WTC11 (cell line): ENCODE measurements around the gene CARD19. TPM values are rescaled to one million over a fixed set of nuclear protein-coding genes. Genes with fewer than 3 reads are reported as not detected.

Experiments
- ATAC-seq: fragments of 200-7000 bp; cut with Tn5 transposase; 2 replicates; pipeline ENCODE4 v1.10.0; 2021; ENCODE audit warnings: mild to moderate bottlenecking, moderate library complexity
- CTCF ChIA-PET: fragments of 300-600 bp; sonication (Branson Sonifier 250); formaldehyde crosslinking; loops from one replicate; lab custom pipeline; 2021; ENCODE audit warnings: antibody characterized with exemption; lab: Charles Lee
- POLR2A ChIA-PET: fragments of 350-600 bp; sonication (Branson Sonifier 250); formaldehyde crosslinking; loops from one replicate; lab custom pipeline; 2021; ENCODE audit warnings: antibody characterized with exemption; lab: Charles Lee
- DNase-seq: peaks from one replicate; pipeline ENCODE4 v3.0.0; 2021; ENCODE audit warnings: low spot score
- H3K27ac Mint-ChIP-seq: 2 replicates; pipeline ENCODE4 v1.8.0; 2021; ENCODE audit warnings: mixed read lengths
- H3K27me3 Mint-ChIP-seq: 2 replicates; pipeline ENCODE4 v1.8.0; 2021; ENCODE audit warnings: low read depth, mild to moderate bottlenecking, moderate library complexity, mixed read lengths
- H3K36me3 Mint-ChIP-seq: 2 replicates; pipeline ENCODE4 v1.8.0; 2021; ENCODE audit warnings: mixed read lengths
- H3K4me1 Mint-ChIP-seq: 2 replicates; pipeline ENCODE4 v1.8.0; 2022; ENCODE audit warnings: mixed read lengths
- H3K4me3 Mint-ChIP-seq: 2 replicates; pipeline ENCODE4 v1.8.0; 2021; ENCODE audit warnings: mild to moderate bottlenecking, moderate library complexity, mixed read lengths
- H3K9me3 Mint-ChIP-seq: 2 replicates; pipeline ENCODE4 v1.8.0; 2021; ENCODE audit warnings: mixed read lengths
- ATF2 ChIP-seq: sonication (generic); formaldehyde crosslinking; IDR thresholded peaks from 2 replicates; pipeline ENCODE4 v1.8.1; 2022; ENCODE audit warnings: low read depth, missing genetic modification reagents, borderline replicate concordance
- ATF6 ChIP-seq: sonication (generic); formaldehyde crosslinking; IDR thresholded peaks from 2 replicates; pipeline ENCODE4 v1.8.1; 2023; ENCODE audit warnings: mild to moderate bottlenecking, missing genetic modification reagents
- CREM ChIP-seq: sonication (generic); formaldehyde crosslinking; IDR thresholded peaks from 2 replicates; pipeline ENCODE4 v1.8.1; 2022; ENCODE audit warnings: mild to moderate bottlenecking, missing genetic modification reagents, moderate library complexity
- ELF4 ChIP-seq: sonication (generic); formaldehyde crosslinking; IDR thresholded peaks from 2 replicates; pipeline ENCODE4 v1.8.1; 2022; ENCODE audit warnings: low read depth, mild to moderate bottlenecking, moderate library complexity, missing genetic modification reagents
- ERG ChIP-seq: fragments of 250-450 bp; sonication (Bioruptor Pico); IDR thresholded peaks from 2 replicates; pipeline ENCODE4 v1.8.0; 2021; ENCODE audit warnings: mild to moderate bottlenecking
- ESRRA ChIP-seq: sonication (generic); formaldehyde crosslinking; IDR thresholded peaks from 2 replicates; pipeline ENCODE4 v1.8.1; 2022; ENCODE audit warnings: mild to moderate bottlenecking, missing genetic modification reagents, borderline replicate concordance
- GRHL2 ChIP-seq: fragments of 250-450 bp; sonication (Bioruptor Pico); IDR thresholded peaks from 2 replicates; pipeline ENCODE4 v1.8.0; 2022; ENCODE audit warnings: mild to moderate bottlenecking, moderate library complexity; ENCODE audit not compliant: insufficient replicate concordance, severe bottlenecking
- IRF2 ChIP-seq: sonication (generic); formaldehyde crosslinking; IDR thresholded peaks from 2 replicates; pipeline ENCODE4 v1.8.0; 2022; ENCODE audit warnings: low read depth, missing genetic modification reagents, borderline replicate concordance
- JAZF1 ChIP-seq: fragments of 250-450 bp; sonication (Bioruptor Pico); IDR thresholded peaks from 2 replicates; pipeline ENCODE4 v1.9.0; 2021; ENCODE audit warnings: moderate library complexity, mild to moderate bottlenecking, inconsistent platforms
- JUN ChIP-seq: sonication (generic); formaldehyde crosslinking; IDR thresholded peaks from 2 replicates; pipeline ENCODE4 v1.8.0; 2023; ENCODE audit warnings: mild to moderate bottlenecking, missing genetic modification reagents
- KAT7 ChIP-seq: sonication (generic); formaldehyde crosslinking; IDR thresholded peaks from 2 replicates; pipeline ENCODE4 v1.8.1; 2023; ENCODE audit warnings: missing genetic modification reagents, mild to moderate bottlenecking, borderline replicate concordance
- MYBL2 ChIP-seq: sonication (generic); formaldehyde crosslinking; IDR thresholded peaks from 2 replicates; pipeline ENCODE4 v1.8.1; 2023; ENCODE audit warnings: mild to moderate bottlenecking, moderate library complexity, missing genetic modification reagents
- NFE2L1 ChIP-seq: sonication (generic); formaldehyde crosslinking; IDR thresholded peaks from 2 replicates; pipeline ENCODE4 v1.8.1; 2023; ENCODE audit warnings: missing genetic modification reagents
- NFYB ChIP-seq: sonication (generic); formaldehyde crosslinking; conservative IDR thresholded peaks from 2 replicates; pipeline ENCODE4 v1.8.0; 2022; ENCODE audit warnings: low read depth, missing genetic modification reagents
- NR1H2 ChIP-seq: sonication (generic); formaldehyde crosslinking; IDR thresholded peaks from 2 replicates; pipeline ENCODE4 v1.9.0; 2021; ENCODE audit warnings: mild to moderate bottlenecking, moderate library complexity, missing genetic modification reagents
- RELA ChIP-seq: sonication (generic); formaldehyde crosslinking; IDR thresholded peaks from 2 replicates; pipeline ENCODE4 v1.8.1; 2022; ENCODE audit warnings: missing genetic modification reagents, mild to moderate bottlenecking, borderline replicate concordance
- SMAD4 ChIP-seq: sonication (generic); formaldehyde crosslinking; IDR thresholded peaks from 2 replicates; pipeline ENCODE4 v1.8.0; 2022; ENCODE audit warnings: mild to moderate bottlenecking, missing genetic modification reagents
- TCF7 ChIP-seq: sonication (generic); formaldehyde crosslinking; IDR thresholded peaks from 2 replicates; pipeline ENCODE4 v1.8.0; 2022; ENCODE audit warnings: mild to moderate bottlenecking, low read depth, missing genetic modification reagents, moderate library complexity
- TEAD1 ChIP-seq: sonication (generic); formaldehyde crosslinking; IDR thresholded peaks from 2 replicates; pipeline ENCODE4 v1.8.0; 2022; ENCODE audit warnings: mild to moderate bottlenecking, missing genetic modification reagents
- TEAD4 ChIP-seq: sonication (generic); formaldehyde crosslinking; IDR thresholded peaks from 2 replicates; pipeline ENCODE4 v1.8.0; 2022; ENCODE audit warnings: mild to moderate bottlenecking, missing genetic modification reagents
- ZBTB21 ChIP-seq: sonication (generic); formaldehyde crosslinking; IDR thresholded peaks from 2 replicates; pipeline ENCODE4 v1.8.1; 2023; ENCODE audit warnings: mild to moderate bottlenecking, missing genetic modification reagents, borderline replicate concordance
- ZBTB43 ChIP-seq: sonication (generic); formaldehyde crosslinking; IDR thresholded peaks from 2 replicates; pipeline ENCODE4 v1.8.1; 2023; ENCODE audit warnings: mild to moderate bottlenecking, missing genetic modification reagents
- ZNF121 ChIP-seq: sonication (generic); formaldehyde crosslinking; IDR thresholded peaks from 2 replicates; pipeline ENCODE4 v1.8.0; 2023; ENCODE audit warnings: missing genetic modification reagents
- ZNF138 ChIP-seq: sonication (generic); formaldehyde crosslinking; conservative IDR thresholded peaks from 2 replicates; pipeline ENCODE4 v1.8.1; 2022; ENCODE audit warnings: mild to moderate bottlenecking, moderate library complexity, missing genetic modification reagents
- ZNF317 ChIP-seq: sonication (generic); formaldehyde crosslinking; IDR thresholded peaks from 2 replicates; pipeline ENCODE4 v1.8.1; 2023; ENCODE audit warnings: low read depth, mild to moderate bottlenecking, moderate library complexity, missing genetic modification reagents, borderline replicate concordance
- ZNF416 ChIP-seq: fragments of 250-450 bp; sonication (Bioruptor Pico); IDR thresholded peaks from 2 replicates; pipeline ENCODE4 v1.9.0; 2021; ENCODE audit warnings: mild to moderate bottlenecking, inconsistent platforms
- ZNF512 ChIP-seq: sonication (generic); formaldehyde crosslinking; IDR thresholded peaks from 2 replicates; pipeline ENCODE4 v1.8.1; 2022; ENCODE audit warnings: missing genetic modification reagents, borderline replicate concordance
- total RNA-seq: library from RNA; stranded (reverse); gene quantifications from 3 replicates; pipeline ENCODE4 v1.2.3, GENCODE V29; 2021

CARD19 gene
- total RNA-seq, 1 experiment from 2014 or later: 34.5 TPM

GRCh38 chr9:93128715-93129224 is 32.8 kb downstream of the CARD19 start:
- POLR2A ChIA-PET: interaction anchor here (0.7 to 1.1 kb wide), 2 partner anchors 9 to 34 kb away, joined by 3 to 5 read pairs; no protein-coding TSS in a partner anchor
- Mint-ChIP-seq H3K4me3 (no peak overlapping the region), H3K4me1 (peaks cover 40% of the 10 kb centered on the region), H3K27ac (peak overlapping the region; percentile 93), H3K27me3 (no peaks in the 10 kb centered on the region), H3K36me3 (peaks cover 5% of the 10 kb centered on the region; the same call in 1 of the 2 replicates), H3K9me3 (no peaks in the 10 kb centered on the region)
- no peak for TF ChIP-seq ZNF121 (CRISPR knock-in tag)
- TF ChIP-seq ATF2 (CRISPR knock-in tag): no peak
- TF ChIP-seq JUN (CRISPR knock-in tag): no peak
- TF ChIP-seq IRF2 (CRISPR knock-in tag): no peak
- TF ChIP-seq MYBL2 (CRISPR knock-in tag): no peak
- no peak for TF ChIP-seq ZNF317 (CRISPR knock-in tag)
- TF ChIP-seq TCF7 (CRISPR knock-in tag): no peak
- no peak for TF ChIP-seq RELA (CRISPR knock-in tag)
- no peak for TF ChIP-seq TEAD1
- no peak for TF ChIP-seq ESRRA (CRISPR knock-in tag)
- TF ChIP-seq NFYB (CRISPR knock-in tag): no peak
- TF ChIP-seq ELF4 (CRISPR knock-in tag): no peak
- TF ChIP-seq ATF6 (CRISPR knock-in tag): no peak
- TF ChIP-seq KAT7 (CRISPR knock-in tag): no peak
- DNase-seq: no peak
- ATAC-seq: no peak
- CTCF ChIA-PET: interaction anchor here (1.3 to 1.9 kb wide), 3 partner anchors 9 to 26 kb away, joined by 4 to 9 read pairs (median 8); no protein-coding TSS in a partner anchor

- CTCF ChIA-PET: interaction anchor here (0.9 to 1.9 kb wide), 4 partner anchors 10 to 25 kb away, joined by 4 to 9 read pairs (median 6); no protein-coding TSS in a partner anchor
- peaks cover 40% of the 10 kb centered on the region for H3K4me1 Mint-ChIP-seq
- TF ChIP-seq JAZF1 (CRISPR knock-in tag) (no peak), TEAD4 (CRISPR knock-in tag) (no peak), IRF2 (CRISPR knock-in tag) (no peak), CREM (no peak), NR1H2 (CRISPR knock-in tag) (no peak), ZBTB21 (CRISPR knock-in tag) (no peak), KAT7 (CRISPR knock-in tag) (no peak), ZNF138 (CRISPR knock-in tag) (no peak), NFE2L1 (no peak), GRHL2 (CRISPR knock-in tag) (no peak), ZBTB43 (CRISPR knock-in tag) (no peak), NFYB (CRISPR knock-in tag) (no peak), SMAD4 (no peak), ERG (CRISPR knock-in tag) (no peak), ZNF512 (CRISPR knock-in tag) (no peak), ZNF416 (CRISPR knock-in tag) (no peak)
- ATAC-seq (no peak), DNase-seq (no peak)
- POLR2A ChIA-PET: interaction anchor here (0.7 to 1.1 kb wide), 2 partner anchors 10 to 34 kb away, joined by 3 to 5 read pairs; no protein-coding TSS in a partner anchor
- H3K4me3 Mint-ChIP-seq: no peak overlapping the region
- H3K36me3 Mint-ChIP-seq: peaks cover 5% of the 10 kb centered on the region; the same call in 1 of the 2 replicates
- H3K9me3 Mint-ChIP-seq: no peaks in the 10 kb centered on the region
- H3K27ac Mint-ChIP-seq: no peak overlapping the region; the same call in 1 of the 2 replicates
- H3K27me3 Mint-ChIP-seq: no peaks in the 10 kb centered on the region
Observed at GRCh38 chr9:93129286-93129685, 33.3 kb downstream of the CARD19 start.
